GM21717 (cell line): ENCODE measurements around the gene CABLES2.

ENCODE experiments used
- ATAC-seq: cut with Tn5 transposase; IDR thresholded peaks from one replicate; pipeline ENCODE4 v1.9.1; 2021; ENCODE audit warnings: mild to moderate bottlenecking, moderate library complexity; ENCODE audit not compliant: unreplicated experiment

CABLES2 gene

GRCh38 chr20:62350629-62351422 is 56.3 kb downstream of the CABLES2 start:
- ATAC-seq: no peak

GRCh38 chr20:62350098-62350628 is 56.9 kb downstream of the CABLES2 start:
- ATAC-seq: no peak

GRCh38 chr20:62349556-62350097 is 57.5 kb downstream of the CABLES2 start:
- no peak for ATAC-seq

- no peak for ATAC-seq
Observed at GRCh38 chr20:62348604-62349003, 58.5 kb downstream of the CABLES2 start.

- ATAC-seq: no peak
Observed at GRCh38 chr20:62347445-62347844, 59.6 kb downstream of the CABLES2 start.

GRCh38 chr20:62347151-62347404 is 60.0 kb downstream of the CABLES2 start:
- no peak for ATAC-seq

- no peak for ATAC-seq
Observed at GRCh38 chr20:62346398-62347150, 60.5 kb downstream of the CABLES2 start.

- ATAC-seq: no peak
Observed at GRCh38 chr20:62345681-62346370, 61.3 kb downstream of the CABLES2 start.

- no peak for ATAC-seq
Observed at GRCh38 chr20:62344782-62345181, 62.3 kb downstream of the CABLES2 start.

GRCh38 chr20:62344092-62344491 is 63.0 kb downstream of the CABLES2 start:
- ATAC-seq: no peak

GRCh38 chr20:62342910-62343309 is 64.2 kb downstream of the CABLES2 start:
- ATAC-seq: no peak

- ATAC-seq: peak; percentile 67
Observed at GRCh38 chr20:62339647-62340062, 67.4 kb downstream of the CABLES2 start.
